Anterior cingulate cortex (tissue), 58 donors: ENCODE data around the gene PDE11A.

Source experiments
- DNase-seq, 58 donors: peaks; one replicate each; lab custom pipeline; 2025; lab: John Stamatoyannopoulos, UW

PDE11A gene

GRCh38 chr2:177733322-177733855 is 339.2 kb downstream of the PDE11A start:
- DNase-seq: no peak

GRCh38 chr2:177731384-177731783 is 341.2 kb downstream of the PDE11A start:
- no peak for DNase-seq

- DNase-seq: no peak
These were observed 341.8 kb downstream of the PDE11A start for GRCh38 chr2:177730792-177731191.

- no peak for DNase-seq
These were observed 342.2 kb downstream of the PDE11A start for GRCh38 chr2:177730363-177730762.

GRCh38 chr2:177728920-177729319 is 343.7 kb downstream of the PDE11A start:
- DNase-seq: no peak

- DNase-seq: no peak
These were observed 344.2 kb downstream of the PDE11A start for GRCh38 chr2:177728399-177728765.

GRCh38 chr2:177727577-177728398 is 344.8 kb downstream of the PDE11A start:
- no peak for DNase-seq

- DNase-seq: no peak
These were observed 345.6 kb downstream of the PDE11A start for GRCh38 chr2:177726931-177727348.

- DNase-seq: peak in 46 of 58 donors; percentile 2 to 63 (median 26)
These were observed 347.9 kb downstream of the PDE11A start for GRCh38 chr2:177724398-177725287.

- DNase-seq: no peak
These were observed 349.3 kb downstream of the PDE11A start for GRCh38 chr2:177723235-177723634.

- no peak for DNase-seq
These were observed 350.6 kb downstream of the PDE11A start for GRCh38 chr2:177721818-177722567.

GRCh38 chr2:177721087-177721486 is 351.5 kb downstream of the PDE11A start:
- DNase-seq: no peak

- DNase-seq: no peak
These were observed 354.6 kb downstream of the PDE11A start for GRCh38 chr2:177717831-177718618.

- DNase-seq: no peak
These were observed 356.1 kb downstream of the PDE11A start for GRCh38 chr2:177716484-177716883.

GRCh38 chr2:177715771-177716170 is 356.8 kb downstream of the PDE11A start:
- no peak for DNase-seq

GRCh38 chr2:177714704-177715103 is 357.9 kb downstream of the PDE11A start:
- peak in 1 of 58 donors; percentile 2 for DNase-seq

- no peak for DNase-seq
These were observed 360.1 kb downstream of the PDE11A start for GRCh38 chr2:177712462-177712861.

GRCh38 chr2:177711483-177712265 is 360.9 kb downstream of the PDE11A start:
- DNase-seq: no peak

- DNase-seq: no peak
These were observed 361.7 kb downstream of the PDE11A start for GRCh38 chr2:177710889-177711288.
